CD1c-positive myeloid dendritic cell (primary cell): ENCODE data around the gene TIGAR.

Experiments used
- DNase-seq: peaks from one replicate; pipeline ENCODE4 v3.0.0-alpha.2; 2016; ENCODE audit errors: extremely low spot score

Gene TIGAR

GRCh38 chr12:4303750-4304149 lies 17.3 kb upstream of the TIGAR start:
- no peak for DNase-seq

GRCh38 chr12:4307593-4308333 lies 13.2 kb upstream of the TIGAR start:
- DNase-seq: peak; percentile 46

- no peak for DNase-seq
Observed at GRCh38 chr12:4308334-4308950, 12.6 kb upstream of the TIGAR start.

GRCh38 chr12:4311776-4312175 lies 9.2 kb upstream of the TIGAR start:
- no peak for DNase-seq

GRCh38 chr12:4312251-4312650 lies 8.8 kb upstream of the TIGAR start:
- no peak for DNase-seq

GRCh38 chr12:4320497-4320852 lies 538 bp upstream of the TIGAR start:
- DNase-seq: no peak

GRCh38 chr12:4322726-4323125 lies 1.7 kb downstream of the TIGAR start:
- peak; percentile 51 for DNase-seq

DNA sequence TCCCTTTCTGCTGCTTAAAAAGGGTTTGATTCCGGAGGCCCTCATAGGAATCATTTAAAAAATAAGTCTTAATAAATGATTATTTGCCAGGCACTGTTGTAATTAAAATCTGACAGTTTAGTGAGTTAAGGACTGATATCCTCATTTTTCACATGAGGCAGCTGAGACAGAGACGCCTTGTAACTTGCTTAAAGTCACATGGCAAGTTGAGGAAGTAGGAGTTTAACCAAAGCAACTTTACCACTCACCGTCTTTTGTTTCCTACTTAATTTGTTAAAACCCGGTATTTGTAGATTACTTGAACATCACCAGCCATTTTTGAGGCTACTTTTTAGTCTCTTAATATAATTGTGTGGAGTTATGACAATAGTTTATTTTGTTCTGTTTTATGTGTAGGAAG lies 2.4 kb downstream of the TIGAR start:
- DNase-seq: peak; percentile 70

- DNase-seq: no peak
Observed at GRCh38 chr12:4324366-4324765, 3.4 kb downstream of the TIGAR start.

DNA sequence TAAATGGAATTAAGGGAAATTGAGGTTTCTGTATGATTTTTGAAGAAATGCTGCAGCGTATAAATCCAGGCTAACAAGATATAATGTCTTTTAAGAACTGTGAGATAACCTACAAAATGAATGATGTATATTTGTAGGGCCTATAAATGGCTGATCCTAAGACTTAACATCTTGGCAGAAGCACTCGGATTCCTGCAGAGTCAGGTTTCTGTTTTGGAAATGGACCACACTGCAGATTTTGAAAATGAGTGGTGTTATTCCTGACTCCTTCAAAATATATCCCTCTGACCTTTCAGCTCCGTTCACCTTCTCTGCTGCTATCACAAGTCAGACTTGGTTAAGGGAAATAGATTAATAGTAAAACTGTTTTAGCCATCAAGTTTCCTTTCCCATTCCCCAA lies 5.0 kb downstream of the TIGAR start:
- no peak for DNase-seq

DNA sequence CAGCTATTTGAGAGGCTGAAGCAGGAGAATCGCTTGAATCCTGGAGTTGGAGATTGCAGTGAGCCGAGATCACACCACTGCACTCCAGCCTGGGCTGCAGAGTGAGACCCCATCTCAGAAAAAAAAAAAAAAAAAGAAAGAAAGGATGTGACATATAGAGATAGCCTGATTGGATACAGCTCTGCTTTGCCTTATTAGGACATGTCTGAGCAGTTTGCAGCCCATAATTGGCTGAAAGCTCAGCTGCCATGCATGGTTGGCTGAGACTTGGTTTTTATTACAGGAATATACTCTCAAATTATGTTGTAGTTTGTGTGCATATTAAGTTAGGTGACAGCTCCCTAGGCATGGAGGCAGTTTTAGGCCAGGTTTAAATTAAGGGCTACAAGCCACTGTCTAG lies 6.3 kb downstream of the TIGAR start:
- DNase-seq: no peak

GRCh38 chr12:4330203-4330602 lies 9.2 kb downstream of the TIGAR start:
- no peak for DNase-seq

DNA sequence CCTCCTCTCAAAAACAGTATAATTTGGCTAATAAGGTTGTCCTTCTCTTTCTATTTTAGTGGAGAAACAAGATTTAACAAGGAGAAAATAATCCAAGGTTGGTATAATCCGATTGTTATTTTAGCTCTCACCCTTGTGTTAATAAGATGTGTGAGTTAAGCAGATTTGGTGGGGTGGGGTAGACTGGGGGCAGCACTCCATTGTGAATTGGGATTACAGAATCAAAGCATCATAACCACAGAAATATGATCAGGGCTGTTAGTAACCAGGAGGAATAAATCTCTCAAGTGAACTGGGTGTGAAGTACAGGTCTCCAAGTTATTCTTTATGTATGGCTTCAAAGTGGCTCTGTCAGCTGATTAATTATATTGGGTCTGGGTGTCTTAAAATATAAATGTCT lies 10.2 kb downstream of the TIGAR start:
- DNase-seq: no peak

- DNase-seq: no peak
Observed at GRCh38 chr12:4331842-4332241, 10.8 kb downstream of the TIGAR start.

- DNase-seq: no peak
Observed at GRCh38 chr12:4346931-4347330, 25.9 kb downstream of the TIGAR start.

GRCh38 chr12:4353785-4354208 lies 32.8 kb downstream of the TIGAR start:
- DNase-seq: peak; percentile 38

- no peak for DNase-seq
Observed at GRCh38 chr12:4355156-4356040, 34.4 kb downstream of the TIGAR start.

GRCh38 chr12:4356041-4356327 lies 35.0 kb downstream of the TIGAR start:
- peak; percentile 52 for DNase-seq

- no peak for DNase-seq
Observed at GRCh38 chr12:4366090-4366489, 45.1 kb downstream of the TIGAR start.

DNA sequence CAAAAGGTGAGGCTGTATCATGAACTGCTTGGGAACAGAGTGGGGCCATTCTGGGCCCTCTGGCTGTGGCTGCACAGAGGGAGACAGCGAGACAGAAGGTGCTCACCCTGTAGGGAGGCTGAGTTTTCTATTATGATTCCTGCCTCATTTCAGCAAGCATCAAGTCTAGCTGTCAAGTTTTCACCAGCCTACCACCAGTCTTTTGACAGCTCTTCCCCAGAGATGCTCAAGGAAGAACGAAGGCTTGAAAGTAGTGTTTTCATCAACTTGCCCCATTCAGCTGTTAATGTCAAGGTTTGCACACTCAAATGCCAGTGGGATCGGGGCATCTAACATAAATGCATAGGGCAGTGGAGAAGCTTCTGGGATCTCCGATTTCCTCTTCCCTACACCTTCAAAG lies 48.5 kb downstream of the TIGAR start:
- DNase-seq: no peak

DNA sequence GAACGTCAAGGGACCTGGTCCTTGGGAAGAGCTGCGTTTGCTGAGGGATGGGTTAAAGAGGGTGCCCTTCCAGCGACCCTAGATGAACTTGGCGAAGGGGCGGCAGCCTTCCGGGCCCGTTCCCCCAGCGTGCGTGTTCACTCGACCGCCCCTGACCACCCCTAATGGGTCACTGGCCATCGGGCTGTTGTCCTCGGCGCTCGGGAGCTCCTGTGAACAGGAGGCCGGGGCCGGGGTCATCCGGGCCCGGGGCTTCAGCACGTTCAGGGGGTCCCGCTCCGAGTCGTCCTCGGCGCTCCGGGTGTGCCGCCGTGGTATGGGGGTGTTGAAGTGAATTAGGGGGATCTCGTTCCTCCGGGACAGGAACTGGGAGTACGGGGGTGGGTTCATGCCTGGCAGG lies 49.3 kb downstream of the TIGAR start:
- no peak for DNase-seq

DNA sequence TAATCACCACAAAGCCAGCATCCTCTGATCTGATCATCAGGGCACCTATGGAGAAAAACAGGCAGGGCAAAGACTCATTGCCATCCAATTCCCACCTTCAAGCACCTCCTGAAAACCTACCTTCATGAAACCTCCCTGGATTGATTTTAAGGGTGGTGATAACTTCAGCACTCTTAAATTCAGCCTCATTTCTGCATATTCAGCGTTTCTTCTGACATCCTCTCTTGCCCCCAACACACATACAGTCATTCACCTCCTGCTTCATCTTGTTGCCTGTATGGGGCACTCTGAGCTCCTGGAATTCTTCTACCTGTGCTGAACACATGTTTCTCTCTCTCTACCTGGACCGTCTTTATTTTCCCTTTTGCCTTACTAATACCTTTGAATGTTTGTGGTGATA lies 51.6 kb downstream of the TIGAR start:
- no peak for DNase-seq

GRCh38 chr12:4375449-4375848 lies 54.4 kb downstream of the TIGAR start:
- no peak for DNase-seq
